ENCODE measurements around the gene FXYD4.

DNA sequence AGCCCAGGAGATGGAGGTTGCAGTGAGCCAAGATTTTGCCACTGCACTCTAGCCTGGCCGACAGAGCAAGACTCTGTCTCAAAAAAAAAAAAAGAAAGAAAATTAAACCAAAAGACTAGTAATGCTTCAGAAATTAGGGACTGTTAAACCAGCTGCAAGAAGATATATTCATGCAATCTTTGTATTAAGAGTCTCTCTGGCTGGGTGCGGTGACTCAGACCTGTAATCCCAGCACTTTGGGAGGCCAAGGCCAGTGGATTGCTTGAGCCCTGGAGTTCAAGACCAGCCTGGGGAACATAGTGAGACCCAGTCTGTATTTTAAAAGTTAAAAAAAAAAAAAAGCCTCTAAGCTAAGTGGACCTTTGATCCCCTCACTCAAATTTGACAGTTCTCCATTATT, 40.1 kb downstream of the FXYD4 start:
- TF ChIP-seq, protein P1, sequence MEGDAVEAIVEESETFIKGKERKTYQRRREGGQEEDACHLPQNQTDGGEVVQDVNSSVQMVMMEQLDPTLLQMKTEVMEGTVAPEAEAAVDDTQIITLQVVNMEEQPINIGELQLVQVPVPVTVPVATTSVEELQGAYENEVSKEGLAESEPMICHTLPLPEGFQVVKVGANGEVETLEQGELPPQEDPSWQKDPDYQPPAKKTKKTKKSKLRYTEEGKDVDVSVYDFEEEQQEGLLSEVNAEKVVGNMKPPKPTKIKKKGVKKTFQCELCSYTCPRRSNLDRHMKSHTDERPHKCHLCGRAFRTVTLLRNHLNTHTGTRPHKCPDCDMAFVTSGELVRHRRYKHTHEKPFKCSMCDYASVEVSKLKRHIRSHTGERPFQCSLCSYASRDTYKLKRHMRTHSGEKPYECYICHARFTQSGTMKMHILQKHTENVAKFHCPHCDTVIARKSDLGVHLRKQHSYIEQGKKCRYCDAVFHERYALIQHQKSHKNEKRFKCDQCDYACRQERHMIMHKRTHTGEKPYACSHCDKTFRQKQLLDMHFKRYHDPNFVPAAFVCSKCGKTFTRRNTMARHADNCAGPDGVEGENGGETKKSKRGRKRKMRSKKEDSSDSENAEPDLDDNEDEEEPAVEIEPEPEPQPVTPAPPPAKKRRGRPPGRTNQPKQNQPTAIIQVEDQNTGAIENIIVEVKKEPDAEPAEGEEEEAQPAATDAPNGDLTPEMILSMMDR (IDR thresholded peaks at IDR 0.05), result no peak
- no peak for TF ChIP-seq POLR2A (IDR thresholded peaks at IDR 0.05)

Data from lower leg skin (tissue), 3 donors.